Peyer's patch (tissue), 4 donors: Measurements from ENCODE around the gene DHDH.

ENCODE experiments used
- CTCF ChIP-seq, 6 experiments: fragments of 450-650 bp in 4 of 6; fragments of 200-600 bp in 2 of 6; sonication (generic) in 1 of 6; IDR thresholded peaks; one replicate each; pipeline ENCODE4 v1.5.1; 2017 to 2019; ENCODE audit warnings: antibody characterized with exemption in 6 of 6, mild to moderate bottlenecking in 3 of 6, moderate library complexity in 1 of 6
- POLR2A ChIP-seq, 2 donors: fragments of 450-650 bp; IDR thresholded peaks; one replicate each; pipeline ENCODE4 v1.5.1; 2017; ENCODE audit warnings: antibody characterized with exemption in 2 of 2, mild to moderate bottlenecking in 2 of 2, moderate library complexity in 2 of 2

- no peak for TF ChIP-seq CTCF (IDR thresholded peaks at IDR 0.05)
- no peak for TF ChIP-seq POLR2A (IDR thresholded peaks at IDR 0.05)
Observed at GRCh38 chr19:48961051-48961649, 27.7 kb downstream of the DHDH start.
